IgD-negative memory B cell (primary cell): ENCODE data around the gene FCN3. TPM values are rescaled to one million over a fixed set of nuclear protein-coding genes. Genes with fewer than 3 reads are reported as not detected.
A peak's percentile ranks its signal among the peaks of the same experiment; 100 is the strongest.

Experiments used
- H3K27ac Mint-ChIP-seq, 3 donors: one replicate each; pipeline ENCODE4 v1.8.0; 2020 to 2022; ENCODE audit warnings: mild to moderate bottlenecking in 3 of 3, mixed read lengths in 3 of 3, moderate library complexity in 1 of 3
- H3K27me3 Mint-ChIP-seq: one replicate; pipeline ENCODE4 v1.8.0; 2021; ENCODE audit warnings: mixed read lengths
- H3K36me3 Mint-ChIP-seq: one replicate; pipeline ENCODE4 v1.8.0; 2020; ENCODE audit warnings: mild to moderate bottlenecking, mixed read lengths
- H3K4me1 Mint-ChIP-seq, 3 donors: one replicate each; pipeline ENCODE4 v1.8.0; 2020 to 2022; ENCODE audit warnings: mixed read lengths in 3 of 3, mild to moderate bottlenecking in 1 of 3
- H3K4me3 Mint-ChIP-seq, 4 donors: one replicate each; pipeline ENCODE4 v1.8.0; 2020 to 2022; ENCODE audit warnings: mild to moderate bottlenecking in 4 of 4, mixed read lengths in 4 of 4, moderate library complexity in 3 of 4
- H3K9me3 Mint-ChIP-seq, 3 donors: one replicate each; pipeline ENCODE4 v1.8.0; 2020 to 2021; ENCODE audit warnings: mixed read lengths in 3 of 3, mild to moderate bottlenecking in 1 of 3
- polyA plus RNA-seq: library from polyadenylated mRNA; unstranded; fragments of 300-500 nt; fragmentation: Illumina TruSeq; gene quantifications from one replicate; pipeline ENCODE4 v1.2.3, GENCODE V29; 2021

Gene FCN3
- polyA plus RNA-seq, 1 donor from 2014 or later, result not detected

GRCh38 chr1:27377760-27378495 lies 3.3 kb upstream of the FCN3 start:
- H3K4me1 Mint-ChIP-seq, result peaks cover 5 to 12% (median 6%) of the 10 kb centered on the region in 3 donors
- no peak overlapping the region for H3K27ac Mint-ChIP-seq
- no peaks in the 10 kb centered on the region for H3K9me3 Mint-ChIP-seq
- no peaks in the 10 kb centered on the region for H3K27me3 Mint-ChIP-seq
- H3K4me3 Mint-ChIP-seq, result no peak overlapping the region
- H3K36me3 Mint-ChIP-seq, result no peaks in the 10 kb centered on the region

- H3K27ac Mint-ChIP-seq, result peak overlapping the region in 1 of 3 donors; percentile 27
- H3K27me3 Mint-ChIP-seq, result no peaks in the 10 kb centered on the region
- no peaks in the 10 kb centered on the region for H3K9me3 Mint-ChIP-seq
- H3K4me1 Mint-ChIP-seq, result peaks cover 15 to 26% (median 22%) of the 10 kb centered on the region in 3 donors
- H3K36me3 Mint-ChIP-seq, result no peaks in the 10 kb centered on the region
- no peak overlapping the region for H3K4me3 Mint-ChIP-seq
Observed at GRCh38 chr1:27372808-27373690, 1.6 kb downstream of the FCN3 start.

DNA sequence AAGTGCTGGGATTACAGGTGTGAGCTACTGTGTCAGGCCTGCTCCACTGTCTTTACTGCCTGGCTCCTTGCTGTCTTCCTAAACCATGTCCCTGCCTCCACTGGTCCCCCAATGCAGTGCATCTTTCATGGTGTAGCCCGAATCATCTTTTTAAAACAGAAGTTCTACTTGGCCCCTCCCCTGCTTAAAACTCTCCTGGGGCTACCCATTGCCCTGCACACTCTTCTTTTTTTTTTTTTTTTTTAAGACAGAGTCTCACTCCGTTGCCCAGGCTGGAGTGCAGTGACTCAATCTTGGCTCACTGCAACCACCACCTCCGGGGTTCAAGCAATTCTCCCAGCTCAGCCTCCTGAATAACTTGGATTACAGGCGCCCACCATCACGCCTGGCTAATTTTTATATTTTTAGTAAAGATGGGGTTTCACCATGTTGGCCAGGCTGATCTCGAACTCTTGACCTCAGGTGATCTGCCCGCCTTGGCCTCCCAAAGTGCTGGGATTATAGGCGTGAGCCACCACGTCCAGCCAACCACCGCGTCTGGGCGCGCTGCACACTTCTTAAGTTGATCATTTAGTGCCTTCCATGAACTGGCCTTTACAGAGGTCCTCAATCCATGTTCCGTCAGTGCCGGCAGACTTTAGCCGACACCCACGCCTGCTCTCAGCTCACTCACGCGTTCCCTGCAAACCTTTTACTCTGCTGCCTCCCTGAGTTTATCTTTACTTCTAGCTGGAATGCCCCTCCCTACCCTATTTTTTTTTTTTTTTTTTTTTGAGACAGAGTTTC lies 2.4 kb downstream of the FCN3 start:
- Mint-ChIP-seq H3K4me1 (peaks cover 17 to 33% (median 22%) of the 10 kb centered on the region in 3 donors), H3K36me3 (no peaks in the 10 kb centered on the region), H3K27me3 (no peaks in the 10 kb centered on the region), H3K9me3 (no peaks in the 10 kb centered on the region), H3K4me3 (peak overlapping the region in 2 of 4 donors; percentile 51 to 59), H3K27ac (peak overlapping the region in 2 of 3 donors; percentile 27 to 51)

GRCh38 chr1:27368869-27369582 lies 5.6 kb downstream of the FCN3 start:
- peaks cover 26 to 47% (median 33%) of the 10 kb centered on the region in 3 donors for H3K4me1 Mint-ChIP-seq
- H3K9me3 Mint-ChIP-seq, result no peaks in the 10 kb centered on the region
- H3K27ac Mint-ChIP-seq, result peak overlapping the region; percentile 7 to 85 (median 78)
- no peaks in the 10 kb centered on the region for H3K27me3 Mint-ChIP-seq
- H3K36me3 Mint-ChIP-seq, result no peaks in the 10 kb centered on the region
- peak overlapping the region in 3 of 4 donors; percentile 67 to 90 (median 86) for H3K4me3 Mint-ChIP-seq

DNA sequence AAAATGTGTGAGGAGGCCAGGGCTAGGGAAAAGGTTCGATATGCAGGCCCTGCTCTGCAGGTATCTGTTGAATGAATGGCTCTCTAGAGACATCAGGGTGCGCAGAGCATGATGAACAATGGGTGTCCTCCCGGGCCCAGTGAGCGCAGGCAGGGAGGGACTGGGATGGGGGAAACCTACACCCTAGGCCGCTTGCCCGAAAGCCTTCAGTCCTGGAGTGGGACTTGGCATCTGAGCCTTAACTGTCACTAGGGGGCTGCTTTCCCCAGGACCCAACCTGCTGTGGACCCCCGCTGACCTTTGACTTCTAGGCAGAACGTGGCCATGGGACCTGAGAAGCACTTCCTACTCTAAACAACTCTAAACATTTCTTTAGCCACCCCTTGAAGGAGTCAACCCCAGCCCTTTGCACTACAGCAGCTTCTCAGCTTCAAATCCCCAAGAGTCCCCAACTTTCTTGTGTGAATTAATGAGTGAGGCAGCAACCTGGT lies 7.4 kb downstream of the FCN3 start:
- Mint-ChIP-seq H3K36me3 (no peaks in the 10 kb centered on the region), H3K27me3 (no peaks in the 10 kb centered on the region), H3K4me3 (peak overlapping the region; percentile 73 to 91 (median 77)), H3K9me3 (no peaks in the 10 kb centered on the region), H3K4me1 (peaks cover 24 to 43% (median 30%) of the 10 kb centered on the region in 3 donors), H3K27ac (no peak overlapping the region)

DNA sequence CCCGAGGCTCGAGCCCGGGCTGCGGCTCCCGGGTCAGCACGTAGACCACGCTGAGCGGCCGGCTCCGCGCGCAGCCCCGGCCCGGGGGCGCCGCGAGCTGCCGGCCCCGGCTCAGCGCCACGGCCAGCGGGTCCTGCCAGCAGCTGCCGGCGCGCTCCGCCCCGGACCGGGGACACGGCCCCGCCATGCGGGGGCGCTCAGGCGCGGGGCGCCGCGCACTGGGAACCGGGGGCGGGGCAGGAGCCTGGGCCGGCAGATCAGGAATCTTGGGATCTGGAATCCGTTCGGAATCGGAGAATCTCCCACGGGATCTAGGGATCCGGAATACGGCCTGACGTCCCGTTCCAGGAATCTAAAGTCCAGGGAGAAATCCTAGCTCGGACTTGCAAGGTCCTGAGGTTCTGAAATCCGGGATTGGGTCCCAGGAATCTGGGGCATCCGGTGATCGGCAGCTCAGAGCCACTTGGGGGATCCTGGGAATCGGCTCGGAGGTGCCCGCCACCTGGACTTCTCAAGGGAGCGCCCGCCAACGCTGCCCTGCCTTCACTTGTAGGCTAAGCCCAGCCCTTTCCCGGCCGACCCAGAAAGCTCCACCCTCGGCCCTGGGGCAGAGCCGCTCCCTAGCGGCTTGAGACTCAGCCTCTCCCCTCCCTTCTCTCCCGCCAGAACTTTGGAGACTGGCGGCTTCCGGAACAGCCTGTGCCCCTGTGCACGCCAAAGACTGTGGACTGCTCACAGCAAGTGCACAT lies 8.0 kb downstream of the FCN3 start, which contains the start of gene MAP3K6:
Gene MAP3K6, minus strand, starts transcription at position 551 of the 749 bp plus-strand sequence. Its CDS starts 364 bp downstream, at position 187.
- Mint-ChIP-seq H3K4me3 (peak within 1 kb of the TSS; percentile 83 to 96 (median 91)), H3K36me3 (no peaks in the 10 kb centered on the region), H3K27ac (peak within 1 kb of the TSS in 1 of 3 donors; percentile 61), H3K9me3 (no peaks in the 10 kb centered on the region), H3K27me3 (no peaks in the 10 kb centered on the region), H3K4me1 (peaks cover 22 to 38% (median 26%) of the 10 kb centered on the region in 3 donors)

GRCh38 chr1:27366113-27366410 lies 8.6 kb downstream of the FCN3 start:
- Mint-ChIP-seq H3K4me1 (peaks cover 22 to 37% (median 26%) of the 10 kb centered on the region in 3 donors), H3K36me3 (no peaks in the 10 kb centered on the region), H3K9me3 (no peaks in the 10 kb centered on the region), H3K4me3 (peak overlapping the region; percentile 83 to 96 (median 91)), H3K27ac (peak overlapping the region in 1 of 3 donors; percentile 61), H3K27me3 (no peaks in the 10 kb centered on the region)

DNA sequence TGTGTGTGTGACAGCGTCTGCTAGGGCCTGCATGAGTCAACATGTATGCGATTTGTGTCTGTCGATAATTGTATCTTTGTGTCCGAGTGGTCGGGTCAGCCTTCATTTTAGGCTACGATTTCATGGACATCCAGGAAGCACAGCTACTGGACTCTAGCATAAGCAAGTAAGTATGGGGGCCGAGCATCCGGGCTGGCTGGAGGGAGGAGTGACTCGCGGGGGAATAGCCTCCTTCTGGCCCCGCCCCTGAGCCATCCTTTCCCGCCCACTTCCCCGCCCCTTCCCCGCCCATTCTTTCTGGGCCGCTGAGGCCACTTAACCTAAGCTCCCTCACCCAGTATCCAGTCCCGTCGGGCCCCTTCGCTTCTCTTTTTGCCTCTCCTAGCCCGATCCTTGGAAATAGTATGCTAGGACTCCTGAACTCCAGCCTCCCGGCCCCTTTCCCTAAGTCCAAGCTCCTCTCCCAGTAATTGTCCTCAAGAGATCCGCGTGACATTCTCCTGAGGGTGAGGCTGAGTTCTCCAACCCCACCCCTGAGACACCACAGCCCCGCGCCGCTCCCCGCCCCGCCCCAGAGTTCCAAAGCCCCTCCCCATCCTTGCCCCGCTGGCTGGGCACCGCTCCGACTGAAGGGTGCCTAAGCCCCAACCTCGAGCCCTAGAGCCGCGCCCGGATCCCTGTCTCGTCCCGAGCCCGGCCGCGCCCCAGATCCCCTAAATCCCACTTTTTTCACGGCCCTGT lies 9.1 kb downstream of the FCN3 start:
- H3K36me3 Mint-ChIP-seq, result no peaks in the 10 kb centered on the region
- H3K9me3 Mint-ChIP-seq, result no peaks in the 10 kb centered on the region
- H3K4me1 Mint-ChIP-seq, result peaks cover 22 to 34% (median 26%) of the 10 kb centered on the region in 3 donors
- H3K27ac Mint-ChIP-seq, result peak overlapping the region in 2 of 3 donors; percentile 16 to 61
- no peaks in the 10 kb centered on the region for H3K27me3 Mint-ChIP-seq
- peak overlapping the region; percentile 83 to 96 (median 91) for H3K4me3 Mint-ChIP-seq

DNA sequence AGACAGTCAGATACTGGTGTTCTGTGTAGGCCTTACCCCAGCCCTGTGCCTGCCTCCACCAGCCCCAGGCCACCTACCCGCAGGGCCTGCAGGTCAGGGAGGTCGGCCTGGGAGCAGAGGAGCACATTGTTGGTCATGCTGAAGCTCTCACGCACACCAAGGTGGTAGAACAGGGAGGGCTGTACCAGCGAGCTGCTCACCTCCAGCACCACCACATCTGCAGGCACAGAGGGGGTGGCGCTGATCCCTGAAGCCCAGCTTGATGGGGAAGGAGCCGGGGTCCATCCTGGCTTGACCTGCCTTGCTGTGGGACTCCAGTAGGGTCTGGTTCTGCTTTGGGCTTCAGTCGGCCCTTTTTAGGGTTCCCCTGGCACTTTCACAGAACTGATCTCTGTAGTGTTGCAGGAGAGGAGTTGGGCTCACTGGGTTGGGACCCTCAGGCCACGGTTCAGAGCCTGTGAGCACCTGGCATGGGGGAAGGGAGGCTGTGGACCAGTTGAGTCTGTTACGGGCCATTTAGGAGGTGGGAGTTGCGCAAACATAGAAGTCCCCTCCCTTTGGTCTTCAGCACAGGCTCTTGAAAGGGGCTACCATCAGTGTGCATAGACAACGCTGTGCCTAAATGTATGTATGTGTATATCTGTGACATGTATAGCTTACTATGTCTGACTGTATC lies 9.8 kb downstream of the FCN3 start:
- Mint-ChIP-seq H3K4me1 (peaks cover 25 to 36% (median 28%) of the 10 kb centered on the region in 3 donors), H3K9me3 (no peaks in the 10 kb centered on the region), H3K27ac (peak overlapping the region in 1 of 3 donors; percentile 61), H3K4me3 (peak overlapping the region; percentile 83 to 96 (median 91)), H3K27me3 (peaks cover 2% of the 10 kb centered on the region), H3K36me3 (no peaks in the 10 kb centered on the region)

- H3K27ac Mint-ChIP-seq, result peak overlapping the region in 1 of 3 donors; percentile 45
- peaks cover 23 to 34% (median 24%) of the 10 kb centered on the region in 3 donors for H3K4me1 Mint-ChIP-seq
- peak overlapping the region in 3 of 4 donors; percentile 12 to 58 (median 41) for H3K4me3 Mint-ChIP-seq
- no peaks in the 10 kb centered on the region for H3K36me3 Mint-ChIP-seq
- H3K27me3 Mint-ChIP-seq, result peaks cover 2% of the 10 kb centered on the region
- H3K9me3 Mint-ChIP-seq, result no peaks in the 10 kb centered on the region
Observed at GRCh38 chr1:27363766-27364695, 10.6 kb downstream of the FCN3 start.

- Mint-ChIP-seq H3K9me3 (no peaks in the 10 kb centered on the region), H3K4me1 (peaks cover 25 to 32% (median 29%) of the 10 kb centered on the region in 3 donors), H3K27ac (peak overlapping the region in 1 of 3 donors; percentile 47), H3K27me3 (peaks cover 2% of the 10 kb centered on the region), H3K4me3 (peak overlapping the region; percentile 12 to 70 (median 42)), H3K36me3 (no peaks in the 10 kb centered on the region)
Observed at GRCh38 chr1:27361553-27361952, 13.1 kb downstream of the FCN3 start.
